GM12873 (cell line): ENCODE results near the gene PIMREG.

Source experiments
- TF ChIP-seq, protein P1 (sequence below): IDR thresholded peaks from 2 replicates; pipeline ENCODE4 v1.5.1; 2012; ENCODE audit warnings: low read depth, mild to moderate bottlenecking, moderate library complexity, low read length, control low read depth; ENCODE audit not compliant: insufficient read depth; ENCODE audit errors: missing control alignments

The PIMREG gene

DNA sequence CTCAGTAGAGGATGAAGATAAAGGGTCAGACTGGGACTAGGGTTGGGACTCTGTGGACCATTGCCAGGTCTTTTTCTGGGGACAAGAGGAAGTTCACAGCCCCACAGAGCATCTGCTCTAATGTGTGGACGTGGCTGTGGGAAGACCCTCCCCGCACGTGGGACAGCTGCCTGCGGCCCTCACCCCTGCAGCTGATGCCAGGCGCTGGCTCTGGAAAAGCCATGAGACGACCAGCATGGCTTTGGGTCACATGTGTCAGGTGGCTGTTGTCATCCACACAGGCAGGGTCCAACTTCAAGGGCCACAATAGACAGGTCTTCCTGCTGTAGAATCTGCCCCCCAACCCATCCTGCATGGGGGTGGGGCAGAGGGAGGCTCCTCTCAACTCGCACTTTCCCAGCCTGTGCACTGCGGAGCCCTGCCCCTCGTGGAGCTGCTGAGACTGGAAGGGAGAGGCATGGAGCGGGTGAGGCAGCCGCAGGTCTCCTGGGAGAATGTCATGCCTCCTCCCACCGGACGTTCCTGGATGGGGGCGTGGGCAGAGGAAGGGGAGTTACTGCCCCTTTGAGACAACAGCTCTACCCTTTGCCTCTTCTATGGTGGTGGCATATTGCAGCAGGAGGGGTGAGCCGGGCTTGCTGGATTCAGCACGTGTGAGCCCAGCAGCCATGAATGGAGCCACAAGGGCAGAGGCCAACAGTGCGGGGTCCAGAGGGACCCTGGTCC is 53.4 kb downstream of the PIMREG start:
- TF ChIP-seq, protein P1, sequence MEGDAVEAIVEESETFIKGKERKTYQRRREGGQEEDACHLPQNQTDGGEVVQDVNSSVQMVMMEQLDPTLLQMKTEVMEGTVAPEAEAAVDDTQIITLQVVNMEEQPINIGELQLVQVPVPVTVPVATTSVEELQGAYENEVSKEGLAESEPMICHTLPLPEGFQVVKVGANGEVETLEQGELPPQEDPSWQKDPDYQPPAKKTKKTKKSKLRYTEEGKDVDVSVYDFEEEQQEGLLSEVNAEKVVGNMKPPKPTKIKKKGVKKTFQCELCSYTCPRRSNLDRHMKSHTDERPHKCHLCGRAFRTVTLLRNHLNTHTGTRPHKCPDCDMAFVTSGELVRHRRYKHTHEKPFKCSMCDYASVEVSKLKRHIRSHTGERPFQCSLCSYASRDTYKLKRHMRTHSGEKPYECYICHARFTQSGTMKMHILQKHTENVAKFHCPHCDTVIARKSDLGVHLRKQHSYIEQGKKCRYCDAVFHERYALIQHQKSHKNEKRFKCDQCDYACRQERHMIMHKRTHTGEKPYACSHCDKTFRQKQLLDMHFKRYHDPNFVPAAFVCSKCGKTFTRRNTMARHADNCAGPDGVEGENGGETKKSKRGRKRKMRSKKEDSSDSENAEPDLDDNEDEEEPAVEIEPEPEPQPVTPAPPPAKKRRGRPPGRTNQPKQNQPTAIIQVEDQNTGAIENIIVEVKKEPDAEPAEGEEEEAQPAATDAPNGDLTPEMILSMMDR: no peak

GRCh38 chr17:6498356-6498755 is 54.1 kb downstream of the PIMREG start:
- TF ChIP-seq, protein P1: no peak

DNA sequence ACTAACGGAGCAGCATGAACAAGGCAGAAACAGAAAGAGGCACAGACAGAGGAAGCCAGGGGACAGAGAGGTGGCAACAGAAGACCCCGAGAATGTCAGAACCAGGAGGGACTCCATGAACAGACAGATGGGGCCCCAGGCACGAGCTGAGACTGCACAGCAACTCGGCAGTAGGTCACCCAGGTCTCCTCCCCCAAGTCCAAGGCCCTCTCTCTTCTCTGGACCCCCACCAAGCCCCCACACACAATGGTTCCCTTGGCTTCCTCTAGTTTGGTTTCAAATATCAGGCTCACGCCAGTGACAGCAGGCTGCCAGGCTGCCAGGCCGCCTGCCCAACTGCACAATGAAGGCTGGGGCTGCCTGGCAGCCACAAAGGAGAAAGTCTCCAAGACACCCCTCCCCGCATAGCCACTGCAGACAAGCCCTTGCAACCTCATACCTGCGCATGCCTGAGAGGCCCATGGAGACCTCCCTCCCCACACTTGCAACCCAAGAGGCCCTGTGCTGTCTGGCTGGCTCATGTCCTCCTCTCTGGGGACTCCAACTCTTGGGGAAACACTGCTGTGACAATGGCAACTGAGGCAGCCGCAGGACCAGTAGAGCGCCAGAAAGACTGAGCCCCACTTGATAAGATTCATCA is 54.8 kb downstream of the PIMREG start:
- TF ChIP-seq, protein P1: no peak
